Activated naive CD8-positive, alpha-beta T cell treated with anti-CD3 and anti-CD28 coated beads, Interleukin-2, amount 50 U/mL, for 24 hours (primary cell): ENCODE data around the gene IGF1R.

Experiments
- ATAC-seq: fragments of 150-1000 bp; cut with Tn5 transposase; one replicate; pipeline ENCODE4 v1.10.0; 2021
- DNase-seq: peaks from one replicate; pipeline ENCODE4 v3.0.0; 2021
- H3K27ac Mint-ChIP-seq: one replicate; pipeline ENCODE4 v1.8.0; 2021; ENCODE audit warnings: mild to moderate bottlenecking, mixed read lengths
- H3K27me3 Mint-ChIP-seq: one replicate; pipeline ENCODE4 v1.8.0; 2021; ENCODE audit warnings: mixed read lengths
- H3K36me3 Mint-ChIP-seq: one replicate; pipeline ENCODE4 v1.8.0; 2021; ENCODE audit warnings: low read depth, mixed read lengths
- H3K4me1 Mint-ChIP-seq: one replicate; pipeline ENCODE4 v1.8.0; 2021; ENCODE audit warnings: mixed read lengths
- H3K4me3 Mint-ChIP-seq: one replicate; pipeline ENCODE4 v1.8.0; 2021; ENCODE audit warnings: mild to moderate bottlenecking, moderate library complexity, mixed read lengths
- H3K9me3 Mint-ChIP-seq: one replicate; pipeline ENCODE4 v1.8.0; 2021; ENCODE audit warnings: mixed read lengths

Gene IGF1R

GRCh38 chr15:98812716-98813446 is 164.5 kb downstream of the IGF1R start:
- Mint-ChIP-seq H3K4me1 (peaks cover 2% of the 10 kb centered on the region), H3K27ac (no peak overlapping the region), H3K9me3 (peaks cover 8% of the 10 kb centered on the region), H3K36me3 (peaks cover 16% of the 10 kb centered on the region), H3K4me3 (no peak overlapping the region), H3K27me3 (no peaks in the 10 kb centered on the region)
- ATAC-seq: no peak
- no peak for DNase-seq

DNA sequence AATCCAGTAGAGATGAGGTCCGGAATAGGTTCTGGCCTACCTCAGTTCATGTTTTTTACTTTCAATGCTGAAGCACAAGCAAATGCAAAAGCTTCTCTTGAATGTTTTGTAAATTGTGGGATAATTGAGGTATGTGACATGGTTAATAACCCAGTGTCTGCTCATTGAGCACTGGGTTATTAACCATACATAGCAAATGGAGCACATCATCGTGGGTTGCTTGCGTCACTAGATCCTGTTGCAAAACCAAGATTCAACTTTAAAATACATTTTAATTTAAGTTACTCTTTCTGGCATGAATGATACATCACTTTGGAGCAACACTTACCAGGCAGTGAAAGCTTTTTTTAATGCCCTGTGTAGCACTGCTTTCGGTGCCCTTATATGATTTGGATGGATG is 165.6 kb downstream of the IGF1R start:
- Mint-ChIP-seq H3K9me3 (peaks cover 8% of the 10 kb centered on the region), H3K27me3 (no peaks in the 10 kb centered on the region), H3K4me3 (no peak overlapping the region), H3K36me3 (peaks cover 19% of the 10 kb centered on the region), H3K27ac (no peak overlapping the region), H3K4me1 (peaks cover 2% of the 10 kb centered on the region)
- DNase-seq: no peak
- no peak for ATAC-seq

DNA sequence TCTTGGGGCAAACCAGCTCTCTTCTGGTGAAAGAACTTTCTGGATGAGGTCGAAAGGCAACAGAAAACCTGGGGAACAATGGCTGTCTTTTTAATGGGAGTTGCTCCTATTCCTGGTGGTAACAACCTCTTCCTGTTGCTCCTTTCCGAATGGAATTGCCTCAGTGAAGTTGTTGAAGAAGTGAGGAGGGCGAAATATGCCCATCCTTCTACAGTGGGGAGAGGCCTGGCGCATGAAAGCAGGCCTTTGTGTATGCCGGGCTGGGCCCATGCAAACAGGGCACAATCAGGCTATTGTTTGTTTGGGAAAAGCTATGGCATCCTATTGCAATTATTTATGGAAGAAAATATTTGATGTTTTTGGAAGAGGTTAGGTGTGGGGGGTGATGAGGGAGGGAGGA is 166.9 kb downstream of the IGF1R start:
- H3K27ac Mint-ChIP-seq: no peak overlapping the region
- peaks cover 2% of the 10 kb centered on the region for H3K4me1 Mint-ChIP-seq
- ATAC-seq: no peak
- no peaks in the 10 kb centered on the region for H3K27me3 Mint-ChIP-seq
- DNase-seq: no peak
- H3K4me3 Mint-ChIP-seq: no peak overlapping the region
- H3K36me3 Mint-ChIP-seq: peaks cover 19% of the 10 kb centered on the region
- peaks cover 8% of the 10 kb centered on the region for H3K9me3 Mint-ChIP-seq

GRCh38 chr15:98817745-98818144 is 169.4 kb downstream of the IGF1R start:
- Mint-ChIP-seq H3K9me3 (peaks cover 12% of the 10 kb centered on the region), H3K27me3 (no peaks in the 10 kb centered on the region), H3K36me3 (peaks cover 34% of the 10 kb centered on the region), H3K27ac (no peak overlapping the region), H3K4me1 (peaks cover 2% of the 10 kb centered on the region), H3K4me3 (no peak overlapping the region)
- ATAC-seq: no peak
- DNase-seq: no peak

- Mint-ChIP-seq H3K27ac (no peak overlapping the region), H3K4me3 (no peak overlapping the region), H3K36me3 (peaks cover 48% of the 10 kb centered on the region), H3K27me3 (no peaks in the 10 kb centered on the region), H3K4me1 (peaks cover 3% of the 10 kb centered on the region), H3K9me3 (peaks cover 22% of the 10 kb centered on the region)
- no peak for DNase-seq
- ATAC-seq: no peak
These were observed 174.7 kb downstream of the IGF1R start for GRCh38 chr15:98823012-98823458.

DNA sequence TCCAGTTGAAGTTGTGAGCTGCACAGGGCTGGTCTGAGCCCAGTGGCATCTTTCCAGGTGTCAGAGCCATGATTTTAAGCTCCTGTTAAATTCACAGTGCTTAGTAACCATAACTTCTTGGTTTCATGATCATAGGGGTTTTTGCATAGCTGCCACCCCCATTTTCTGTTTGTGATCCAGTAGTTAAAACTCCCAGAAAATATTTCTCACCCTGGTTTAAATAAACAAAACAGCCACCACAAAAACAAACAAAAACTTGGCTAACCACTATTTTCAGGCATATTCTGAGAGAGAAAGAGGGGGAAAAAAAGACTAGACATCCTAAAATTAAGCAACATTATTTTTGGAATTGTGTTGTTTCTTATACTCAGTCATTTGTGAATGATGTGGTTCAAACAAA is 175.3 kb downstream of the IGF1R start:
- DNase-seq (no peak), ATAC-seq (no peak)
- Mint-ChIP-seq H3K27me3 (no peaks in the 10 kb centered on the region), H3K27ac (no peak overlapping the region), H3K9me3 (peaks cover 25% of the 10 kb centered on the region), H3K36me3 (peaks cover 48% of the 10 kb centered on the region), H3K4me1 (peaks cover 3% of the 10 kb centered on the region), H3K4me3 (no peak overlapping the region)

DNA sequence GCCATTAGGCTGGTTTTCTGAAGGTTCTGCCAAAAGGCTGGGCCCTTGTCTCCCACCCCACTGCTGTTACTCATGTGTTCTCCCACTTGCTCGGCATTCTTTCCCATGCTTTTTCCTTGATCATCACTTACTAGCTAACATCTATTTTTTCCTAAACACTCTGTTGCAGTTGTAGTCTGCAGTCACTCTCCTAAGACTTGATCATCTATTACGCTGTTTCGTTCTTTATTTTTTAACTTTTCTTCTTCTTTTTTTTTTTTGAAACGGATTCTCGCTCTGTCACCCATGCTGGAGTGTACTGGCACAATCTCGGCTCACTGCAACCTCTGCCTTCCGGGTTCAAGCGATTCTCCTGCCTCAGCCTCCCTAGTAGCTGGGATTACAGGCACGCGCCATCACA is 176.3 kb downstream of the IGF1R start:
- Mint-ChIP-seq H3K9me3 (peaks cover 31% of the 10 kb centered on the region), H3K27ac (no peak overlapping the region), H3K36me3 (peaks cover 48% of the 10 kb centered on the region), H3K27me3 (no peaks in the 10 kb centered on the region), H3K4me3 (no peak overlapping the region), H3K4me1 (peaks cover 3% of the 10 kb centered on the region)
- no peak for ATAC-seq
- no peak for DNase-seq

DNA sequence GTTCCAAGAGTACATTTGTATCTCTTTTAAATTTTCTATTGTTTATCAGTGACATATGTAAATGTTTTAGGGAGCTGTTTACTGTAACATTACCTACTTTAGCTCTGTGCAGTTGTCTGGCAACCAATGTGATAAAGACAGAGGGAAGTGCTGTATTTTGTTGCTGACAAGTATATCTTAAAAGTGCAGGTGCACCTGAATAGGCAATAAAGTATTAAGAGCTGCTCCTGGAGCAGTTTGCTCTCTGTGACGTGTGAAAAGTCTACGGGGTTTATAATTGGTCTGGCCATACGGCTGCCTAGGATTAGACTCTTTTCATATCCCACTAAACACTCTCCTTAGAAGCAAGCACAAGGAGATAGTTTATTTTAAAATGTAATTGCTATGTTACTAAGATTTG is 178.3 kb downstream of the IGF1R start:
- Mint-ChIP-seq H3K27me3 (no peaks in the 10 kb centered on the region), H3K4me1 (peaks cover 3% of the 10 kb centered on the region), H3K36me3 (peaks cover 56% of the 10 kb centered on the region), H3K9me3 (peaks cover 45% of the 10 kb centered on the region), H3K4me3 (no peak overlapping the region), H3K27ac (no peak overlapping the region)
- DNase-seq (no peak), ATAC-seq (no peak)

- H3K36me3 Mint-ChIP-seq: peaks cover 57% of the 10 kb centered on the region
- H3K4me1 Mint-ChIP-seq: peaks cover 3% of the 10 kb centered on the region
- H3K27me3 Mint-ChIP-seq: no peaks in the 10 kb centered on the region
- no peak overlapping the region for H3K27ac Mint-ChIP-seq
- no peak for DNase-seq
- H3K4me3 Mint-ChIP-seq: no peak overlapping the region
- peaks cover 50% of the 10 kb centered on the region for H3K9me3 Mint-ChIP-seq
- ATAC-seq: no peak
These were observed 178.9 kb downstream of the IGF1R start for GRCh38 chr15:98827217-98827616.

DNA sequence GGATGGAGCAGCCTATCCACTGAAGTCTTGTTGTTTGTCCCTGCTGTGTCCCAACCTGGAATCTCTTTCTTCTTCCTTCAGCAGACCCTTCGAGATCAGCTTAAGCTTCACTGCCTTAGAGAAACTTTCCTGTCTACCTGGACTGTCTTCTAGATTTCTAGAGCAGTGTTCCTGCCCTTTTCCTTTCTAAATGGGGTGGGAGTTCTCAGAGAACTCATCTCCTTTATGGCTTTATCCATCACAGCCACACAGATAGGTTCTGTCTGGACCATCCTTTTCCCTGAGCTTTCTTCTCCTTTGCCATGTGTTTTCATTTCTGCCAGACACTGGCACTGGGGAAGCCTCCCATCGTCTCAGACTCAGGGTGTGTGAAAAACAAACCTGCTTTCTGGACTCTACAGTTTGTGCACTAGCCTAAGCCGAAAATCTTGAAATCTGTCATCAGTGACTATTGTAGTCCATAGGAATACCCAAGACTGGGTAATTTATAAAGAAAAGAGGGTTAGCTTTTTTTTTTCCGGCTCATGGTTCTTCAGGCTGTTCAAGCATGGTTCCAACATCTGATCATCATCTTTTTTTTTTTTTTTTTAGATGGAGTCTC is 181.8 kb downstream of the IGF1R start:
- no peak for ATAC-seq
- no peak overlapping the region for H3K27ac Mint-ChIP-seq
- DNase-seq: no peak
- H3K4me3 Mint-ChIP-seq: no peak overlapping the region
- peaks cover 47% of the 10 kb centered on the region for H3K9me3 Mint-ChIP-seq
- H3K27me3 Mint-ChIP-seq: no peaks in the 10 kb centered on the region
- H3K36me3 Mint-ChIP-seq: peaks cover 47% of the 10 kb centered on the region
- no peaks in the 10 kb centered on the region for H3K4me1 Mint-ChIP-seq

GRCh38 chr15:98834976-98835375 is 186.6 kb downstream of the IGF1R start:
- H3K27me3 Mint-ChIP-seq: no peaks in the 10 kb centered on the region
- H3K36me3 Mint-ChIP-seq: peaks cover 42% of the 10 kb centered on the region
- DNase-seq (no peak), ATAC-seq (no peak)
- H3K4me3 Mint-ChIP-seq: no peak overlapping the region
- H3K4me1 Mint-ChIP-seq: no peaks in the 10 kb centered on the region
- H3K9me3 Mint-ChIP-seq: peaks cover 37% of the 10 kb centered on the region
- H3K27ac Mint-ChIP-seq: no peak overlapping the region

- Mint-ChIP-seq H3K36me3 (peaks cover 37% of the 10 kb centered on the region), H3K4me1 (no peaks in the 10 kb centered on the region), H3K27me3 (no peaks in the 10 kb centered on the region), H3K27ac (no peak overlapping the region), H3K4me3 (no peak overlapping the region), H3K9me3 (peaks cover 30% of the 10 kb centered on the region)
- no peak for ATAC-seq
- DNase-seq: no peak
These were observed 187.5 kb downstream of the IGF1R start for GRCh38 chr15:98835876-98836275.

GRCh38 chr15:98838387-98839259 is 190.3 kb downstream of the IGF1R start:
- Mint-ChIP-seq H3K4me1 (peaks cover 4% of the 10 kb centered on the region), H3K9me3 (peaks cover 7% of the 10 kb centered on the region), H3K36me3 (peaks cover 18% of the 10 kb centered on the region), H3K4me3 (no peak overlapping the region), H3K27me3 (no peaks in the 10 kb centered on the region), H3K27ac (no peak overlapping the region)
- ATAC-seq (no peak), DNase-seq (no peak)

- peaks cover 14% of the 10 kb centered on the region for H3K36me3 Mint-ChIP-seq
- no peak overlapping the region for H3K4me3 Mint-ChIP-seq
- ATAC-seq (no peak), DNase-seq (no peak)
- no peak overlapping the region for H3K27ac Mint-ChIP-seq
- no peaks in the 10 kb centered on the region for H3K27me3 Mint-ChIP-seq
- H3K9me3 Mint-ChIP-seq: peaks cover 7% of the 10 kb centered on the region
- H3K4me1 Mint-ChIP-seq: peaks cover 9% of the 10 kb centered on the region
These were observed 191.7 kb downstream of the IGF1R start for GRCh38 chr15:98840053-98840452.
